Glomerular visceral epithelial cell (primary cell): ENCODE results near the gene TRMT2A.

Experiments used
- DNase-seq: peaks from one replicate; pipeline ENCODE4 v3.0.0-alpha.2; 2016; ENCODE audit errors: extremely low spot score

TRMT2A gene

GRCh38 chr22:20062043-20062765 lies 54.8 kb downstream of the TRMT2A start:
- no peak for DNase-seq
